ENCODE measurements around the gene CMIP. TPM values are rescaled to one million over a fixed set of nuclear protein-coding genes. Genes with fewer than 3 reads are reported as not detected.

The CMIP gene
- total RNA-seq, 1 donor from 2014 or later: 19.1 TPM

- no peak overlapping the region for H3K4me3 ChIP-seq (ENCODE audit: low read depth, low read length)
- DNase-seq (ENCODE audit: low read depth): no peak
- no peak for TF ChIP-seq CTCF (conservative IDR thresholded peaks at IDR 0.05; ENCODE audit: low read depth, low read length)
Observed at GRCh38 chr16:81717662-81718189, 273.1 kb downstream of the CMIP start.

GRCh38 chr16:81718637-81719036 is 274.0 kb downstream of the CMIP start:
- no peak overlapping the region for H3K4me3 ChIP-seq (ENCODE audit: low read depth, low read length)
- no peak for TF ChIP-seq CTCF (conservative IDR thresholded peaks at IDR 0.05; ENCODE audit: low read depth, low read length)

GRCh38 chr16:81719993-81720392 is 275.4 kb downstream of the CMIP start:
- DNase-seq (ENCODE audit: low read depth): no peak
- TF ChIP-seq CTCF (conservative IDR thresholded peaks at IDR 0.05; ENCODE audit: low read depth, low read length): no peak
- no peak overlapping the region for H3K4me3 ChIP-seq (ENCODE audit: low read depth, low read length)

More at GRCh38 chr16:81718637-81719036, 274.0 kb downstream of the CMIP start:
- DNase-seq (ENCODE audit: low read depth): no peak

- TF ChIP-seq CTCF (conservative IDR thresholded peaks at IDR 0.05; ENCODE audit: low read depth, low read length): no peak
- H3K4me3 ChIP-seq (ENCODE audit: low read depth, low read length): no peak overlapping the region
- no peak for DNase-seq (ENCODE audit: low read depth)
Observed at GRCh38 chr16:81720973-81721906, 276.6 kb downstream of the CMIP start.

- no peak for DNase-seq (ENCODE audit: low read depth)
- H3K4me3 ChIP-seq (ENCODE audit: low read depth, low read length): no peak overlapping the region
Observed at GRCh38 chr16:81723098-81723723, 278.6 kb downstream of the CMIP start.

GRCh38 chr16:81728435-81728834 is 283.8 kb downstream of the CMIP start:
- no peak overlapping the region for H3K4me3 ChIP-seq (ENCODE audit: low read depth, low read length)
- DNase-seq (ENCODE audit: low read depth): no peak
- no peak for TF ChIP-seq CTCF (conservative IDR thresholded peaks at IDR 0.05; ENCODE audit: low read depth, low read length)

More at GRCh38 chr16:81723098-81723723, 278.6 kb downstream of the CMIP start:
- TF ChIP-seq CTCF (conservative IDR thresholded peaks at IDR 0.05; ENCODE audit: low read depth, low read length): peak; percentile 66
